ENCODE data around the gene HNRNPC.
"Not testable (repeated sequence)": the region's sequence is repeated elsewhere in the genome, so short reads cannot be mapped to it uniquely, and the experiment has no call there.

The HNRNPC gene

GRCh38 chr14:21248739-21249411, 20.4 kb downstream of the HNRNPC start:
- FAIRE-seq (no peak), DNase-seq (ENCODE audit: insufficient read length, low spot score) (no peak)

DNA sequence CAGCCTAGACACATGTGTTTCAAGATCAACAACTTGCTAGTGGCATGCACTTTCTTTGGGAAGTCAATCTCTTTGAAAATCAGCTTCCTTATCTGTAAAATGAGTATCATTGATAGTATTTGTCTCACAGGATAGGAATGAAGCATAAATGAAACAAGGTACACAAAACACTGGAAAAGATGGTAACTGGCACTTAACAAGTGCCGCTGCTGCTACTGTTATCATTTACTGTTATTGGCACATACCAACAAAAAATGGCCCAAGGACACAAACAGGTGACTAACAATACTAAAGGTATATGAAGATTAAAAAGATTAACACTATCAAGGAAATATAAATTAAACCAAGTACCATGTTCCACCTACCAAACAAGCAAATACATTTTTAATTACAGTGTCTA, 20.9 kb downstream of the HNRNPC start:
- DNase-seq (ENCODE audit: insufficient read length, low spot score): no peak
- FAIRE-seq: no peak

DNA sequence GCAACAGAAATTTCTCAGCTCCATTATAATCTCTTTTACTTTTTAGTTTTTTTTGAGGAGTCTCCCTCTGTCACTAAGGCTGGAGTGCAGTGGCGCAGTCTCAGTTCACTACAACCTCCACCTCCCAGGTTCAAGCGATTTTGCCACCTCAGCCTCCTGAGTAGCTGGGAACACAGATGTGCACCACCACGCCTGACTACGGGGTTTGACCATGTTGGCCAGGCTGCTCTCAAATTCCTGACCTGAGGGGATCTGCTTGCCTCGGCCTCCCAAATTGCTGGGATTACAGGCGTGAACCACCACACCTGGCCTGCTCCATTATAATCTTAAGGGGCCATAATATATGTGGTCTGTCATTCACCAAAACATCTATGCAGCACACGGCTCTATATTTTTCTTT, 23.4 kb downstream of the HNRNPC start:
- FAIRE-seq (no peak), DNase-seq (ENCODE audit: insufficient read length, low spot score) (no peak)

GRCh38 chr14:21244544-21244943, 24.7 kb downstream of the HNRNPC start:
- FAIRE-seq: no peak
- no peak for DNase-seq (ENCODE audit: insufficient read length, low spot score)

DNA sequence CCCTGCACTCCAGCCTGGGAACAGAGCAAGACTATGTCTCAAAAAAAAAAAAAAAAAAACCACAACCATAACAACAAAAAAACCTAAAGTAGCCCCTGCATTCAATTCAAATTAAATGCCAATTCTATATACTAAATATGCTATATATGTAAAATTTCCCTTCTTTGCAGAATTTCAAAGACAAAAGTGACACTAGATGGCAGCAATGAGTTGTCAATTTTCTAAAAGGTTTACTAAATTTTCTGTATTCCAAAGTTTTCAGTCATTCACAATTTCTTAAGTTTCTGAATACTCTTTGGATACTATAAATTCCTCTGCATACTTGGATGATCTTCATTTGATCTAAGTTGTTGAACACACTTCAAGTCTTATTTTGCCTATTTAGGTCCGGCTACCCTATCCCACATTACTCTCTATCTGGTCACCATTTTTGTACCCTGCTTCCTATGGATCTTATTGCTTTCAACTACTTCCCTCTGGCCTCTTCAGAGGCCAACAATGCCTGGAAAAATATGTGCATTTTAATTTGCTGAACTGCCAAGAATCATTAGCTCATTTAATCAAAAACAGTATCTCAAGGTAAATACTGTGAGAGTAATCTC, 27.9 kb downstream of the HNRNPC start:
- no peak for FAIRE-seq

DNA sequence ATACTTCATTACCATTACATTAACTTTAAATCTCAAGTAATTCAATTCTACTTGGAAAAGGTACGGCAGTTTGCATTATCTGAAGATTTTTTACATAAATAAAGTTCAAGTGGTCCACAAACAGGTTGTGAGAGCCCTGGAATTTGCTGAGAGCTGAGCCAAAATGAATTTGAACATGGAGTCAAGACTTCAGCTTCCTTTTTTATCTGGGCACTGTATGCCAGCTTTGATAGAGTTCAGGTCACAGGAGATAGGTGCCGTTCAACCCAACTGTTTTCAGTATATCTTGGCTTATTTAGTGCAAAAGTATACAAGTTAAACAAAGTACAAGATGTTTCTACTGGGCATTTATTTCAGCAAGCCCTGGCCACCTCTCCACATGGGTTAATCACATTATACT, 28.8 kb downstream of the HNRNPC start:
- DNase-seq (ENCODE audit: insufficient read length, low spot score) (no peak), FAIRE-seq (no peak)

More for the DNA sequence above, 27.9 kb downstream of the HNRNPC start:
- DNase-seq (ENCODE audit: insufficient read length, low spot score): peak; percentile 10

GRCh38 chr14:21238823-21239518, 30.3 kb downstream of the HNRNPC start:
- no peak for FAIRE-seq

GRCh38 chr14:21236948-21237797, 32.1 kb downstream of the HNRNPC start:
- DNase-seq (ENCODE audit: insufficient read length, low spot score) (no peak), FAIRE-seq (no peak)

More at GRCh38 chr14:21238823-21239518, 30.3 kb downstream of the HNRNPC start:
- DNase-seq (ENCODE audit: insufficient read length, low spot score): no peak

DNA sequence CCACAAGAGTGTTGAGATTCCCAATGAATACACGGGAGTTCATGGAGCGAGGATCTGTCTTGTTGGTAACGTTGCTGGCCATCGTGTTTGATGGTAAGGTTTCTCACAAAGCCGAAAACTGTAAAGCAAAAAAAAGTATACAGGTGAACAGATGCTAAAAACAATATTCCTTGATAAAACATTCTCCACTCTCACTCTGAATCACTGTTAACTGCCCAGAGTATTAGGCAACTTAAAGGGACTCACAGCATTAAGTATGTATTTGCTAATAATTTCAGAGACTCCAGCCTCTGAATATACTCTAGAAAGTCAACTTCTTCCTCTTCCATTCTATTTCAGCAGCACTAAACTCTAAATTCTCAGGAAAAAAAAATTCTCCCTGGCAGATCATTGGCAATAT, 35.1 kb downstream of the HNRNPC start:
- DNase-seq (ENCODE audit: insufficient read length, low spot score): no peak
- FAIRE-seq: no peak

- FAIRE-seq: no peak
- no peak for DNase-seq (ENCODE audit: insufficient read length, low spot score)
Measured at GRCh38 chr14:21233457-21234076, 35.7 kb downstream of the HNRNPC start.

- no peak for FAIRE-seq
- DNase-seq (ENCODE audit: insufficient read length, low spot score): no peak
Measured at GRCh38 chr14:21231020-21231652, 38.1 kb downstream of the HNRNPC start.

GRCh38 chr14:21229821-21230220, 39.4 kb downstream of the HNRNPC start:
- no peak for FAIRE-seq
- DNase-seq (ENCODE audit: insufficient read length, low spot score): no peak

DNA sequence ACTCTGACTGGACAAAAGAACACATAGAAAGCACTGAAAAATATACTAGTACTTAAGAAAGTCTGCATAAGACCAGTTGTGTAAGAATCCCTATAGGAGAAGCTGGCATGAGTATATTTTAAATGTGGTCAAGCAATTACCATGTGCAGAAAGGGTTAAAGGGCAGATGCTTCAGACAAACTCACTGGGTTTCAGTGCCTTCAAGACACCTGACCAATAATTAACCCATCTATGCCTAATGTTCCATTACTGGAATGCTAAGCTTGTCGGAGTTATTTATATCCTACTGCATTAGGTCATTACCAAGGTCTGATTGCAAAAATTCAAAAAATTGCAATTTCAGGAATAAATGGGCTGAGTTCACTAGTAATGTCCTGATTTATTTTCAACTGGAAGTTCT, 41.3 kb downstream of the HNRNPC start:
- DNase-seq (ENCODE audit: insufficient read length, low spot score): no peak
- no peak for FAIRE-seq

GRCh38 chr14:21227150-21227549, 42.1 kb downstream of the HNRNPC start:
- DNase-seq (ENCODE audit: insufficient read length, low spot score) (no peak), FAIRE-seq (no peak)

GRCh38 chr14:21226467-21226866, 42.8 kb downstream of the HNRNPC start:
- FAIRE-seq (no peak), DNase-seq (ENCODE audit: insufficient read length, low spot score) (no peak)

DNA sequence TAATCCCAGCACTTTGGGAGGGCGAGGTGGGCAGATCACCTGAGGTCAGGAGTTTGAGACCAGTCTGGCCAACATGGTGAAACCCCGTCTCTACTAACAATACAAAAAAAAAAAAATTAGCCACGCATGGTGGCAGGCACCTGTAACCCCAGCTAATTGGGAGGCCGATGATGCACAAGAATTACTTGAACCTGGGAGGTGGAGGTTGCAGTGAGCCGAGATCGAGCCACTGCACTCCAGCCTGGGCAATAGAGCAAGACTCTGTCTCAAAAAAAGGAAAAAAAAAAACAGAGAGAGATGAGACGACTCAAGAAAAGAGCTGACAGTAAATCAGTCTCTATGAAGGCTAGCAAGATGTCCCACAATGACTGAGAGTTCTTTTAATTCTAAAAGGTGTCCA, 44.1 kb downstream of the HNRNPC start:
- not testable (repeated sequence) for FAIRE-seq; DNase-seq (ENCODE audit: insufficient read length, low spot score)

DNA sequence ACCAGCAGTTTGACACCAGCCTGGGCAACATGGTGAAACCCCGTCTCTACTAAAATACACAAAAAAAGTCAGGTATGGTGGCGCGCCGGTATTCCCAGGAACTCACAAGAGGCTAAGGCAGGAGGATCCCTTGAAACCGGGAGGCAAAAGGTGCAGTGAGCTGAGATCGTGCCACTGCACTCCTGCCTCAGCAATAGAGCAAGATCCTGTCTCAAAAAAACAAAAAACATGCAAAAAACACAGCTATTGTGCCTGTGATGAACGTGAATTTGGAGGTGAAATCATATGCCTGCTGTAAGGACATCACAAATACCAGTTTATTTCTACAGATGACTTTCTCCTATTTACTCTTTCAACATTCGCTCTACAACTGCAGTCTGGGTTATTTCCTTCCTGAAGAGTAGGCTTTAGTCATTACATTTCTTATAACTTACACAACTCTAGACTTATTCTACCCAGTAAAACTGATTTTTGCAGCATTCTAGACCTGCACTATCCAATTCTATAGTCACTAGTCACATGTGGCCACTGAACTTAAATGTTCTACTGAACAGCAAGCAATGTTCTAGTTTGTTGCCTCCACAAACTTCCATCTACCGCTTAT, 48.3 kb downstream of the HNRNPC start:
- FAIRE-seq: no peak
- DNase-seq (ENCODE audit: insufficient read length, low spot score): no peak

GRCh38 chr14:21219561-21220111, 49.6 kb downstream of the HNRNPC start:
- FAIRE-seq (no peak), DNase-seq (ENCODE audit: insufficient read length, low spot score) (no peak)

GRCh38 chr14:21219120-21219519, 50.1 kb downstream of the HNRNPC start:
- DNase-seq (ENCODE audit: insufficient read length, low spot score) (no peak), FAIRE-seq (no peak)

Data from HTR-8/SVneo (cell line).